ENCODE results near the gene OGFOD2. TPM values are rescaled to one million over a fixed set of nuclear protein-coding genes. Genes with fewer than 3 reads are reported as not detected.

The OGFOD2 gene
- total and polyA plus RNA-seq, 9 of the 15 experiments (the other 6 are each of a cell fraction or from before 2014, with no cell fraction given) = 1.4 to 111 (median 18.5) TPM

DNA sequence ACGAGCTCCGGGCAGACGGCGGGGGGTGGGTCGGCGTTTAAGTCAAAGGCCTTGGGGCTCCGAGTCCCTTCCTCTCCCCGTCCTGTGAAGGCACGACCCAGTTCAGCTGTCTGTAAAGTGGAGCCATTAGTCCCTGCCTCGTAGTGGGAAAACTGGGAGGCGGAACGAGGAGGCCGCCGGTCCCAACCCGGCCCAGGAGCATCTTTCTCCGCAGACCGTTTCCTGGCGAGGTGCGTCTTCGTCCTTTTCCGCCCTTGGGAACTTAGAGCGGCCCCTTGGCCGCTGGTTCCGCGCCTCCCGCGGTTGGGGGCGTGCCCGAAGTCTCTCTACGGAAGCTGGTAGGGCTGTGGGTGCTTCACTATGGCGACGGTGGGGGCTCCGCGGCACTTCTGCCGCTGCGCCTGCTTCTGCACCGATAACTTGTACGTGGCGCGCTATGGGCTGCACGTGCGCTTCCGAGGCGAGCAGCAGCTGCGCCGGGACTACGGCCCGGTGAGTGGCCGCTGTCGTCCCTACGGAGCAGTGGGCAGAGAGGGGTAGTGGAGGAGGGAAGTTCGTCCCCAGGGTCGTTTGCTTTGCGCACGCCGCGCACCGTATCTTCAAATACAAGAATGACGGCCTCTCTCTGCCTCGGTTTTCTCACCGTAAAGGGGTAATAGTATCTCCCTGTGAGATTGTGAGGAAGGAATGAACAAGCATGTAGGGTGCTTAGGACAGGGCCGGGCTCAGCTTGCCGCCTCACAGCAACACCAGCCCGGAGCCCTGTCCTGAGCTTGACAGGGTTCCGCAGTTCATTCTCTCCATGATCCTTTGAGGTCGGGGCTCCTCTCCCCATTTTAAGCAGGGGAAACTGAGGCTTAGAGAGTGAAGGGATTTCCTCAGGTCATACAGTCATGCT lies at the start of gene OGFOD2 (continued):
- no peak for TF ChIP-seq CUX1 (CRISPR knock-in tag; IDR thresholded peaks at IDR 0.05)
- 0 out of 2 replicates have a peak, but pooled peaks have one; percentile 14 for TF ChIP-seq GMEB1 (CRISPR knock-in tag; IDR thresholded peaks at IDR 0.05)
- TF ChIP-seq, protein P1, sequence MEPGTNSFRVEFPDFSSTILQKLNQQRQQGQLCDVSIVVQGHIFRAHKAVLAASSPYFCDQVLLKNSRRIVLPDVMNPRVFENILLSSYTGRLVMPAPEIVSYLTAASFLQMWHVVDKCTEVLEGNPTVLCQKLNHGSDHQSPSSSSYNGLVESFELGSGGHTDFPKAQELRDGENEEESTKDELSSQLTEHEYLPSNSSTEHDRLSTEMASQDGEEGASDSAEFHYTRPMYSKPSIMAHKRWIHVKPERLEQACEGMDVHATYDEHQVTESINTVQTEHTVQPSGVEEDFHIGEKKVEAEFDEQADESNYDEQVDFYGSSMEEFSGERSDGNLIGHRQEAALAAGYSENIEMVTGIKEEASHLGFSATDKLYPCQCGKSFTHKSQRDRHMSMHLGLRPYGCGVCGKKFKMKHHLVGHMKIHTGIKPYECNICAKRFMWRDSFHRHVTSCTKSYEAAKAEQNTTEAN (CRISPR knock-in tag; IDR thresholded peaks at IDR 0.05) = peak; percentile 81
- TF ChIP-seq, protein P2, sequence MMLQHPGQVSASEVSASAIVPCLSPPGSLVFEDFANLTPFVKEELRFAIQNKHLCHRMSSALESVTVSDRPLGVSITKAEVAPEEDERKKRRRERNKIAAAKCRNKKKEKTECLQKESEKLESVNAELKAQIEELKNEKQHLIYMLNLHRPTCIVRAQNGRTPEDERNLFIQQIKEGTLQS (IDR thresholded peaks at IDR 0.05) = no peak
- TF ChIP-seq, protein P2 (CRISPR knock-in tag; conservative IDR thresholded peaks at IDR 0.05) = 0 out of 2 replicates have a peak, but pooled peaks have one; percentile 41
- TF ChIP-seq ZNF232 (CRISPR knock-in tag; IDR thresholded peaks at IDR 0.05) = 0 out of 2 replicates have a peak, but pooled peaks have one; percentile 61
- TF ChIP-seq CEBPG (CRISPR knock-in tag; IDR thresholded peaks at IDR 0.05) = no peak
- peak in 1 of 2 experiments; percentile 62; a peak in 2 of 4 replicates for TF ChIP-seq CEBPG (tag; conservative IDR thresholded peaks at IDR 0.05 in 1 of 2, IDR thresholded peaks at IDR 0.05 in 1 of 2)
- no peak for TF ChIP-seq IFI16 (CRISPR knock-in tag; IDR thresholded peaks at IDR 0.05)

All from K562 (cell line).